Measurements from ENCODE around the gene MRPS27.

The MRPS27 gene

DNA sequence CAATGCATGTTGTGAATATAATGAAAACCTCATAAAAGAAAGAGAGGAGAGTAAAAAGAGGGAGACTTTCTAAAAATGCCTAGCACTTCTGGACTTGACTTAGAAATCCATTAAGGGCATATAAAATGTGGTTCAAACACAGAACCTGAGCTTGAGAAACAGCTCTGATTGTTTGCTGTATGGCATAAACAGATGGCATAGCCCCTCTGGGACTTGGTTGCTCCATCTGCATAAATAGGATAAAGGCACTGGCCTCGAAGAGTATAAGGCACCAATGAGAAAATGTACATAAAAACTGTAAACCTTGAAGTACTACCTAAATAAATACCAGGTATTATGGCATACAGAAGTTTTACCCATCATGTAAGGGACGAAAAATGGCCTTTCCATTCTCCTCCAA, 23.8 kb downstream of the MRPS27 start:
- no peak overlapping the region for H3K27ac ChIP-seq
- TF ChIP-seq, protein P1, sequence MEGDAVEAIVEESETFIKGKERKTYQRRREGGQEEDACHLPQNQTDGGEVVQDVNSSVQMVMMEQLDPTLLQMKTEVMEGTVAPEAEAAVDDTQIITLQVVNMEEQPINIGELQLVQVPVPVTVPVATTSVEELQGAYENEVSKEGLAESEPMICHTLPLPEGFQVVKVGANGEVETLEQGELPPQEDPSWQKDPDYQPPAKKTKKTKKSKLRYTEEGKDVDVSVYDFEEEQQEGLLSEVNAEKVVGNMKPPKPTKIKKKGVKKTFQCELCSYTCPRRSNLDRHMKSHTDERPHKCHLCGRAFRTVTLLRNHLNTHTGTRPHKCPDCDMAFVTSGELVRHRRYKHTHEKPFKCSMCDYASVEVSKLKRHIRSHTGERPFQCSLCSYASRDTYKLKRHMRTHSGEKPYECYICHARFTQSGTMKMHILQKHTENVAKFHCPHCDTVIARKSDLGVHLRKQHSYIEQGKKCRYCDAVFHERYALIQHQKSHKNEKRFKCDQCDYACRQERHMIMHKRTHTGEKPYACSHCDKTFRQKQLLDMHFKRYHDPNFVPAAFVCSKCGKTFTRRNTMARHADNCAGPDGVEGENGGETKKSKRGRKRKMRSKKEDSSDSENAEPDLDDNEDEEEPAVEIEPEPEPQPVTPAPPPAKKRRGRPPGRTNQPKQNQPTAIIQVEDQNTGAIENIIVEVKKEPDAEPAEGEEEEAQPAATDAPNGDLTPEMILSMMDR (conservative IDR thresholded peaks at IDR 0.05), result no peak
- no peak for TF ChIP-seq ZFX (IDR thresholded peaks at IDR 0.05)

DNA sequence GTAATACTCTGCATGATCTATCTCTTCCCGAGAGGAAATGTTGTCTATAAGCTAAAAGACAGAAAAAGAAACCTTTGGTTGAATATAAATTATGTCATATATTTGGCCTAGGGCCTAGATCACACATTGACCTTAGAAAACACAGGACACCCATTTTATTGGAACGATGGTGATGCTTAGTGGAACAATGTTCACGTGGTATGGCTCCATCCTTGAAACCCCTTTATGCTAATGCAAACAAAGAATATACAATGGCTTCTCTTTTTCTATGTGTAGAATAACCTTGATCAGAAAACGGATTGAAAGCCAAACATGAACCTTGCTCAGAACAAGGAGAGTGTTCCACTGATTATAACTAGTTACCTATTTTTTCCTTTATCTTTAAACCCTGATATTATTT, 24.5 kb downstream of the MRPS27 start:
- no peak overlapping the region for H3K27ac ChIP-seq
- TF ChIP-seq, protein P1 (conservative IDR thresholded peaks at IDR 0.05), result no peak
- TF ChIP-seq ZFX (IDR thresholded peaks at IDR 0.05), result no peak

DNA sequence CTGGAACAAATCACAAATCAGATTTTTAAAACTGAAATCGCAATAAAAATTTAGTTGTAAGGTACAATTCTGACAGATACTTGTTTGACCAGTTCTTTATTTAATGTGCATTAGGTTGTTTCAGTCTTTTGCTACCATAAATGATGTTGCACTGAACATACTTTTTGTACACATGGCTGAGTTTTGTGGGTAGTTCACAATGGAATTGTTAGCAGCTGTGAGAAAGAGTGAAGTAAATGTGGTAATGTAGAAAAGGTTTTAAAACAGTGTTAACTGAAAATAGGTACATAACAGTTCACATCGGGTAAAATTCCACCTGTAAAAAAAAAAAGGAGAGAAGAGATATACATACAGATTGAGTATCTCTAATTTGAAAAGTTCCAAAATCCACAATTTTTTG, 25.6 kb downstream of the MRPS27 start:
- H3K27ac ChIP-seq, result no peak overlapping the region
- TF ChIP-seq, protein P1 (conservative IDR thresholded peaks at IDR 0.05), result no peak
- TF ChIP-seq ZFX (IDR thresholded peaks at IDR 0.05), result no peak

DNA sequence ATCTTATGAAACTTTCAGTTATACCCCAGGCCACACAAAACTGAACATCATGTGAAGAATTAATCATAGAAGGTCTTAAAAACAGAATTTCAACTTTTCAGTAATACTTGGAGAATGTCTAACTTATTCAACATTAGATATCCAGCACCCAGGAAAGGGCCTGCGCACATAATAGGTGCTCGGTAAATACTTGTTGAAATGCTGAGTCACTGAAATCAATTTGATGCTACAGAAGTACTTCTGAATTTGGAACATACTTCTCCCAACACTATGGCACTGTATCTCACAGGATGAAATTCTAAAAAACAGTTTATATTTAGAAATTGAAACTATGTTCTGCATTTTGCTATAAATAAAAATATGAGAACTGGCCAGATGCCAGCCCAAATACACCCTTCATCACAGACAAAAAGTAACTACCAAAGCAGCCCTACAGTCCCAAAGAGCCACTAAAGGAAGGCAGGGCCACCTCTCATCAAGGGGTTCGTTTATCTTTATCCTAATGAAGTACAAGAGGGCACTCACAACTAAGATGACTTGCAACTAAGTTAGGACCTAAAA, 26.5 kb downstream of the MRPS27 start:
- no peak for TF ChIP-seq ZFX (IDR thresholded peaks at IDR 0.05)
- TF ChIP-seq, protein P1 (conservative IDR thresholded peaks at IDR 0.05), result no peak
- H3K27ac ChIP-seq, result no peak overlapping the region

DNA sequence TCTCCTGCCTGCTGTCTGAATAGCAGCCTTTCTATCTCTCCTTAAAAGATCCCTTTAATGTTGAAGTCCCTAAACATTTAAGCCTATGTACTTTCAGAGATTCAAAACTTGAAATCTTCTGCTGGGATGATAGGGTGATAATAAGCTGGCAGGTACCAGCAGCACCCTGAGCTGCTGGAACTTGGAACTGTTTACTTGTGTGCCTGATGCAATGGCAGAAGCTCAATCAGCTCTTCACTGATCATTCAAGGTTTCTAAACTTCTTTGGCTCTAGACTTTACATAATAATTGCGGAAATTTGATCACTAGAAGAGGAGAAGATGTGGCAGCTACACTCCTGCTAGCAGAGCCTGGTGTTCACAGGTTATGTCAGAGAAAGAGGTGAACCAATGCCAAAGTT, 27.6 kb downstream of the MRPS27 start:
- H3K27ac ChIP-seq, result no peak overlapping the region; the same call in 1 of the 2 replicates

DNA sequence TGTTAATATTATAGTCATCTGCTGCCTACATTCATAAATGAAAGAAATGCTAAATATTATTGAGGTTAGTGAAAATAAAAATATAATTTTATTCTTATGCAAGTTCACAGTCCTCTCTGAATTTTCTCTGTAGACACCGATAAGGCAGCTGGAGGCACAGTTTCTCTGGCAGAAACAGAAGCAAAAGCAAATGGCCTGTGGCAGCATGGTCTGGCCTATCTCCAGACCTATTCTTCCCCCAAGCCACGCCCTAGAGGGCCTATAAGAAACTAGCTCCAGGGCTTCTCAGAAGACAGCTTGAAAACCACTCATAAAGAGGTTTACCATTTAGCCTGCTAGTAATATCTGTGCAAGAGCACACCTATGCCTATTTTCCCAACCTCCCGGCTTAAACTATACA, 28.4 kb downstream of the MRPS27 start:
- no peak overlapping the region for H3K27ac ChIP-seq
- no peak for TF ChIP-seq ZFX (IDR thresholded peaks at IDR 0.05)
- TF ChIP-seq, protein P1 (conservative IDR thresholded peaks at IDR 0.05), result no peak

More for the DNA sequence above, 27.6 kb downstream of the MRPS27 start:
- no peak for TF ChIP-seq ZFX (IDR thresholded peaks at IDR 0.05)

DNA sequence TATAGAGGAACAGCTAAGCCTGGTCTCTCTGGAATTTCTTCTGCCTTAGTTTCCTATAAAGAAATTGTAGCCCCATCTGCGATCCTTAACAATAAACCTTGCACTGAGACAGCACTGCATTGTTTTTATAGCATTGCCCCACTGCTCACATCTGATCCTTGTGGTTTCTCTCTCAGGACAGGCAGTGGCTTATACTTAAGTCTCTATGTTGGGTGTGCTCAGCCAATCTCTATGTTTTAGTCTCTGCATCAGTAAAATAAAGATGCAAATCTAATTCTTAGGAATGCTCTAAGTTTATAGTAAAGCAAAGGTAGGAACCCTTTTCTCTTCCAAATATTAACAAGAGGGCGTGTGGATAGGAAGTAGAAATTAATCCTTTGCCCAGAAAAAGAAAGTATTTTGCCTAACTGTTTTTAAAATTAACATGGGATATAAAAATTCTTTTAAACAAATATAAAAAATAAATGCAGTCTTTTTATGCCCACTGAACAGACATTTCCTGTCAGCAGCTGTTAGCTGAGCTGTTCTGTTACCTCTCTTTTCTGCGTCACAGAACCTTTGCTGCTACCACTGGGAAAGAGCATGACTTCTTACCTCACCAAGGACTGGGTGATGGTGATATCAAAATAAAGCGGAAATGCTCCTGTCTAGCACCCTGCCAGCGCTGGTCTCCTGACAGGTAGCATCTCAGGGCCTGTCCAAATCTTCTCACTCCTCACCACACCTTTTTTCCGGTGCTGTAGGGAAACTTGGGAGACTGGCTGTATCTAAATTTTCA, 29.5 kb downstream of the MRPS27 start:
- TF ChIP-seq, protein P1 (conservative IDR thresholded peaks at IDR 0.05), result no peak
- no peak for TF ChIP-seq ZFX (IDR thresholded peaks at IDR 0.05)
- H3K27ac ChIP-seq, result no peak overlapping the region
